RWPE1 (cell line): ENCODE data around the gene CRTC2.

Experiments
- CTCF ChIA-PET: fragments of 350-600 bp; sonication (Branson Sonifier 250); formaldehyde crosslinking; extraction: SDS; loops from one replicate; lab custom pipeline; 2021; lab: Yijun Ruan, JAX
- POLR2A ChIA-PET: fragments of 400-600 bp; formaldehyde crosslinking; extraction: SDS; loops from one replicate; lab custom pipeline; 2020; ENCODE audit warnings: antibody characterized with exemption; ENCODE audit not compliant: low non-redundant PET; lab: Yijun Ruan, JAX
- DNase-seq: peaks from one replicate; pipeline ENCODE4 v3.0.0; 2012; ENCODE audit warnings: low spot score
- H3K27ac ChIP-seq: fragments of 450-650 bp; 2 replicates; pipeline ENCODE4 v1.5.1; 2017
- CTCF ChIP-seq: fragments of 450-650 bp; conservative IDR thresholded peaks from 2 replicates; pipeline ENCODE4 v1.5.1; 2017; ENCODE audit warnings: low read depth, mild to moderate bottlenecking

CRTC2 gene

GRCh38 chr1:153928791-153929341 is 29.5 kb downstream of the CRTC2 start:
- TF ChIP-seq CTCF: no peak
- ChIA-PET CTCF (no interaction called here), POLR2A (interaction anchor here (0.6 kb wide), 3 partner anchors 15 to 453 kb away, joined by 3 to 7 read pairs (median 3); no protein-coding TSS in a partner anchor)
- no peak for DNase-seq
- H3K27ac ChIP-seq: peak overlapping the region; percentile 13

- no peak overlapping the region for H3K27ac ChIP-seq
- POLR2A ChIA-PET: interaction anchor here (0.5 to 0.6 kb wide), 2 partner anchors 16 to 105 kb away, joined by 3 to 7 read pairs; no protein-coding TSS in a partner anchor
- CTCF ChIA-PET: no interaction called here
- TF ChIP-seq CTCF: no peak
- DNase-seq: no peak
These were observed 30.2 kb downstream of the CRTC2 start for GRCh38 chr1:153928245-153928644.

- CTCF ChIA-PET: no interaction called here
- no peak for DNase-seq
- H3K27ac ChIP-seq: no peak overlapping the region
- POLR2A ChIA-PET: no interaction called here
- no peak for TF ChIP-seq CTCF
These were observed 32.0 kb downstream of the CRTC2 start for GRCh38 chr1:153926405-153926804.

- POLR2A ChIA-PET: interaction anchor here (0.5 to 1.2 kb wide), 7 partner anchors 24 to 194 kb away, joined by 3 to 6 read pairs (median 4); partner anchors contain the start of genes DENND4B, JTB and RPS27
- CTCF ChIA-PET: interaction anchor here (0.5 to 2.1 kb wide), 7 partner anchors 10 to 1130 kb away, joined by 3 to 7 read pairs (median 4); partner anchors contain the start of gene DENND4B
- peak; percentile 100 for DNase-seq
- peak within 1 kb of the TSS; percentile 92 for H3K27ac ChIP-seq
- TF ChIP-seq CTCF: no peak
These were observed 35.2 kb downstream of the CRTC2 start, which contains the start of gene GATAD2B for GRCh38 chr1:153922972-153923925. TSS of gene GATAD2B (minus strand) at chr1:153922972. CDS start at chr1:153828347, 94,625 bp downstream.

DNA sequence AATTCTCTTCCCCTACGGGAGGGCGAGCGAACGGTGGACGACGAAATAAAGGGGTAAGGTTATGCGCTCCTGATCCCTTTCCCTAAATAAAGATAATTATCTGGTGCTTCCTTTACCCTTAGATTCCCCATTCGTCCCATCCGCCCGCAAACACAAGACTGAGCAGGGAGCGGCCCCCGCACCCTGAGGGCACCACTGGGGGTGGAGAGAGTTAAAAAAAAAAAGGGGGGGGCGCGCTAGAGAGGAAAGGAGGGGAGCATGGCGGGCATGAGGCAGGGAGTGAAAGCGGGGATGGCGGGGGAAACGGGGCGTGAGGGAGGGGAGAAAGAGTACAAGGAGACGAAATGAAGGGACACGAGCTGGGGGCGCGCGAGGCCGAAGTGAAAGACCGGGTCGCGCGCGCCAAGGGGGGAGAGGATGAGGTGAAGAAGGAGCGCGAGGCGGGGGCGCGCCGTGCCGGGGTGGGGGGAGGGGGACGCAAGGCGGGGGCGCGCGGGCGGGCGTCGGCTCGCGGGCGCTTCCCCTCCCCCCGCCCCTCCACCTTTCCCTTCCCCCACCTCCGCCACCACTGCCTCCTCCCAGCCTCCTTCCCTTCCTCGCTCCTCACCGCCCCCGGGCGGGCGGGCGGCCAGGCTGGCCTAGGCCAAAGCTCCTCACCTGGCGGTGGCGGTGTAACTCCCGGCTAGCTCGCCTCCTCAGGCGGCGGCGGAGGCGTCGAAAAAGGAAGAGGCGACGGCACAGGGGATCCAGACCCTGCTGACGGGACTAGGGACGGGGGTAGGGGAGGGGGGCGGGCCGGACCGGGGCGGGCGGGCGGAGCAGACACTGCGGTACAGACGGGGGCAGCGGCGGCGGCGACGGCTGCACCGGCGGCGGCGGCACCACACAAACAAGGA is 36.1 kb downstream of the CRTC2 start:
- H3K27ac ChIP-seq: peak overlapping the region; percentile 92
- peak; percentile 74 for DNase-seq
- ChIA-PET POLR2A (interaction anchor here (0.5 to 1.4 kb wide), 4 partner anchors 18 to 66 kb away, joined by 3 to 5 read pairs (median 4); partner anchors contain the start of gene JTB), CTCF (interaction anchor here (0.5 to 2.1 kb wide), 6 partner anchors 9 to 363 kb away, joined by 3 to 7 read pairs (median 4); partner anchors contain the start of gene DENND4B)
- TF ChIP-seq CTCF: no peak
